Activated CD8-positive, alpha-beta T cell treated with anti-CD3 and anti-CD28 coated beads for 36 hours (primary cell): ENCODE data around the gene HSP90AB1. TPM values are rescaled to one million over a fixed set of nuclear protein-coding genes. Genes with fewer than 3 reads are reported as not detected.

Experiments used
- ATAC-seq: fragments of 200-7000 bp; cut with Tn5 transposase; one replicate; pipeline ENCODE4 v1.10.0; 2021; ENCODE audit warnings: mild to moderate bottlenecking, moderate library complexity
- CTCF ChIA-PET: fragments of 350-600 bp; sonication (Branson Sonifier 250); formaldehyde crosslinking; loops from one replicate; lab custom pipeline; 2021; ENCODE audit warnings: antibody characterized with exemption; lab: Charles Lee
- POLR2A ChIA-PET: fragments of 350-600 bp; sonication (Branson Sonifier 250); formaldehyde crosslinking; loops from one replicate; lab custom pipeline; 2021; ENCODE audit warnings: antibody characterized with exemption; lab: Charles Lee
- DNase-seq: peaks from one replicate; pipeline ENCODE4 v3.0.0-alpha.2; 2020
- H3K27ac Mint-ChIP-seq: one replicate; pipeline ENCODE4 v1.8.0; 2021; ENCODE audit warnings: mild to moderate bottlenecking, mixed read lengths
- H3K27me3 Mint-ChIP-seq: one replicate; pipeline ENCODE4 v1.8.0; 2021; ENCODE audit warnings: mixed read lengths
- H3K36me3 Mint-ChIP-seq: one replicate; pipeline ENCODE4 v1.8.0; 2021; ENCODE audit warnings: low read depth, mixed read lengths
- H3K4me1 Mint-ChIP-seq: one replicate; pipeline ENCODE4 v1.8.0; 2021; ENCODE audit warnings: low read depth, mixed read lengths
- H3K4me3 Mint-ChIP-seq: one replicate; pipeline ENCODE4 v1.8.0; 2021; ENCODE audit warnings: mild to moderate bottlenecking, moderate library complexity, mixed read lengths
- H3K9me3 Mint-ChIP-seq: one replicate; pipeline ENCODE4 v1.8.0; 2021; ENCODE audit warnings: mixed read lengths
- intact Hi-C: fragments of 100-400 bp; cut with micrococcal nuclease; formaldehyde crosslinking; loops from one replicate; pipeline ENCODE4 v1.10.0; 2022
- total RNA-seq, 2 experiments: library from RNA; stranded (reverse); gene quantifications; one replicate each; pipeline ENCODE4 v1.2.3, GENCODE V29; 2021
- TF ChIP-seq, protein P1 (sequence below): fragments of 200-600 bp; IDR thresholded peaks from one replicate; pipeline ENCODE4 v1.8.0; 2022; ENCODE audit warnings: antibody characterized with exemption, mild to moderate bottlenecking

HSP90AB1 gene
- total RNA-seq, result 1,000 to 10,000 TPM; 2,124 to 2,130 TPM

DNA sequence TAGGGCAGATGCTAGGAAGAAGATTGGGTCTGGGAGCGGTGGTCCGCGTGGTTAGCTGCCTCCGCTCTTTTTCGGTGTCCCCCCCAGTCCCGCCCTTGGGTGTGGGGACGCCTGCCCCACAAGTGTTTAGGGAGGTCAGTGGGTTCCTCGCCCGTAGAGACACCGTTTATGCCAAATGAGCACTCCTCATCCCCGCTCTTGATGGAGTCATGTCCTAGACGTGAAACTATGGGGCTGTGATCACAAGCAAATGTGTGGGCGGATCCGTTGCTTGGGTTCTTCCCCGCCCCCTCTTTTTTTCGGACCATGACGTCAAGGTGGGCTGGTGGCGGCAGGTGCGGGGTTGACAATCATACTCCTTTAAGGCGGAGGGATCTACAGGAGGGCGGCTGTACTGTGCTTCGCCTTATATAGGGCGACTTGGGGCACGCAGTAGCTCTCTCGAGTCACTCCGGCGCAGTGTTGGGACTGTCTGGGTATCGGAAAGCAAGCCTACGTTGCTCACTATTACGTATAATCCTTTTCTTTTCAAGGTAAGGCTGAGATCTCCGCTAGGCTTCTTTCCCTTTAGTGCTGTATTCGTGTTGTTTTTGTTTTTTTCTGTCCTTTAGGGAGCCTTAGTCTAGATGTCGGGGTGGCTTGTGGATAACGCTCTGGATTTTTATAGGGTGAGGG lies at the start of gene HSP90AB1:
TSS of gene HSP90AB1 (plus strand) at position 439 of the 675 bp plus-strand sequence. CDS start 1,529 bp downstream, outside the sequence.
- POLR2A ChIA-PET, result interaction anchor here (0.6 to 10.9 kb wide), 36 partner anchors 9 to 1462 kb away, joined by 3 to 486 read pairs (median 5); partner anchors contain the start of genes CDC5L, MYMX, NFKBIE and SLC29A1
- H3K27ac Mint-ChIP-seq, result peak within 1 kb of the TSS; percentile 100
- DNase-seq, result peak; percentile 99
- H3K4me3 Mint-ChIP-seq, result peak within 1 kb of the TSS; percentile 100
- intact Hi-C loops, result no loop called here
- peaks cover 39% of the 10 kb centered on the region for H3K4me1 Mint-ChIP-seq
- TF ChIP-seq, protein P1, sequence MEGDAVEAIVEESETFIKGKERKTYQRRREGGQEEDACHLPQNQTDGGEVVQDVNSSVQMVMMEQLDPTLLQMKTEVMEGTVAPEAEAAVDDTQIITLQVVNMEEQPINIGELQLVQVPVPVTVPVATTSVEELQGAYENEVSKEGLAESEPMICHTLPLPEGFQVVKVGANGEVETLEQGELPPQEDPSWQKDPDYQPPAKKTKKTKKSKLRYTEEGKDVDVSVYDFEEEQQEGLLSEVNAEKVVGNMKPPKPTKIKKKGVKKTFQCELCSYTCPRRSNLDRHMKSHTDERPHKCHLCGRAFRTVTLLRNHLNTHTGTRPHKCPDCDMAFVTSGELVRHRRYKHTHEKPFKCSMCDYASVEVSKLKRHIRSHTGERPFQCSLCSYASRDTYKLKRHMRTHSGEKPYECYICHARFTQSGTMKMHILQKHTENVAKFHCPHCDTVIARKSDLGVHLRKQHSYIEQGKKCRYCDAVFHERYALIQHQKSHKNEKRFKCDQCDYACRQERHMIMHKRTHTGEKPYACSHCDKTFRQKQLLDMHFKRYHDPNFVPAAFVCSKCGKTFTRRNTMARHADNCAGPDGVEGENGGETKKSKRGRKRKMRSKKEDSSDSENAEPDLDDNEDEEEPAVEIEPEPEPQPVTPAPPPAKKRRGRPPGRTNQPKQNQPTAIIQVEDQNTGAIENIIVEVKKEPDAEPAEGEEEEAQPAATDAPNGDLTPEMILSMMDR, result no peak
- CTCF ChIA-PET, result interaction anchor here (1.0 to 7.3 kb wide), 9 partner anchors 11 to 78 kb away, joined by 3 to 47 read pairs (median 6); partner anchors contain the start of genes SLC29A1 and SLC35B2
- H3K36me3 Mint-ChIP-seq, result peaks cover 52% of the 10 kb centered on the region
- ATAC-seq, result peak; percentile 85
- H3K9me3 Mint-ChIP-seq, result no peaks in the 10 kb centered on the region
- H3K27me3 Mint-ChIP-seq, result peaks cover 3% of the 10 kb centered on the region

DNA sequence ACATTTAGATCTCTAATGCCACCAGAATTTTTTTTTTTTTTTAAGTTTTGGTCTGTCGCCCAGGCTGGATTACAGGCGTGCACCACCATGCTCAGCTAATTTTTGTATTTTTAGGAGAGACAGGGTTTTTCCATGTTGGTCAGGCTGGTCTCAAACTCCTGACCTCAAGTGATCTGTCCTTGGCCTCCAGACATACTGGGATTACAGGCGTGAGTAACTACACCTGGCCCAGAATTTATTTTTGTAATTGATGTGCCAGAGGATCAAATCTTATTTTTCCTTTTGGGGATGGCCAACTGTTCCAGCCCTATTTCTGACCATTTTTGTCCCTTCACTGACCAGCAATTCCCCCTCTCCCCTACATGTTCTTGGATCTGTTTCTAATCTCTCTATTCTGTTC lies 48.2 kb upstream of the HSP90AB1 start:
- DNase-seq (no peak), ATAC-seq (no peak)
- H3K27ac Mint-ChIP-seq, result no peak overlapping the region
- TF ChIP-seq, protein P1, result no peak
- H3K9me3 Mint-ChIP-seq, result no peaks in the 10 kb centered on the region
- no peaks in the 10 kb centered on the region for H3K4me1 Mint-ChIP-seq
- H3K27me3 Mint-ChIP-seq, result peaks cover 2% of the 10 kb centered on the region
- ChIA-PET POLR2A (no interaction called here), CTCF (no interaction called here)
- intact Hi-C loops, result no loop called here
- no peak overlapping the region for H3K4me3 Mint-ChIP-seq
- H3K36me3 Mint-ChIP-seq, result no peaks in the 10 kb centered on the region

DNA sequence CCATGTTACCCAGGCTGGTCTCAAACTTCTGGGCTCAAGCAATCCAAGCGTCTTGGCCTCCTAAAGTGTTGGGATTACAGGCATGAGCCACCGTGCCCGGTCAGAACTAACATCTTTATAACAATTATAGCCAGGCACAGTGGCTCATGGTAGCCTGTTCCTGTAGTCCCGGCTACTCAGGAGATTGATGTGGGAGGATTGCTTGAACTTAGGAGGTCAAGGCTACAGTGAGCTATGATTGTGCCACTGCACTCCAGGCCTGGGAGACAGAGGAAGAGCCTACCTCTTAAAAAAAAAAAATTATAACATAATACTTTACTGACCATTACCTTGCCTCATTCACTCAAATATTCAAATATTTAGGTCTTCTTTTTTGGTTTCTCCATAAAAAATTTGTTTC lies 47.0 kb upstream of the HSP90AB1 start:
- ChIA-PET CTCF (no interaction called here), POLR2A (no interaction called here)
- ATAC-seq, result no peak
- Mint-ChIP-seq H3K27ac (no peak overlapping the region), H3K9me3 (no peaks in the 10 kb centered on the region), H3K27me3 (peaks cover 2% of the 10 kb centered on the region), H3K4me1 (no peaks in the 10 kb centered on the region), H3K36me3 (no peaks in the 10 kb centered on the region), H3K4me3 (no peak overlapping the region)
- TF ChIP-seq, protein P1, result no peak
- intact Hi-C loops, result no loop called here
- DNase-seq, result no peak

DNA sequence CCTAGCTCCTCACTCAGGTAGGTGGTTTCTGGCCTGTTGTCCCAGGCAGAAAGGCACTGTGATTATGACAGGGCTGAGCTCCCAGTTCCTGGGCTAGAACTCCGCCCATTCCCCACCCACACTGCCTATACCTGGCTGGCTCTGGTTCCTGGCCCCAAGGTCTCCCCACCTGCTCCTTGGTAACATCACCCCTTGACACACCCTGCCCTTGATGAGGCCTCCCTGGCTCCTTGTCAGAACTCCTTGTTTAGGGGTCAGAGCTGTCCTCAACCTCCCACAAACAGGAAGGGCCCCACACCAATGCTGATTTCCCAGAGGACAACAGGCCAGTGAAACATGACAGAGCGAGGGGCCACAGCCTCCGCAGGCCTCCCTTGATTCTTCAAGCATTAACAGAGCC lies 45.7 kb upstream of the HSP90AB1 start:
- H3K4me3 Mint-ChIP-seq, result no peak overlapping the region
- H3K27me3 Mint-ChIP-seq, result peaks cover 2% of the 10 kb centered on the region
- H3K36me3 Mint-ChIP-seq, result no peaks in the 10 kb centered on the region
- POLR2A ChIA-PET, result interaction anchor here (1.6 kb wide), 1 partner anchor 28 kb away, joined by 3 read pairs; no protein-coding TSS in a partner anchor
- no peaks in the 10 kb centered on the region for H3K4me1 Mint-ChIP-seq
- DNase-seq, result no peak
- CTCF ChIA-PET, result no interaction called here
- H3K27ac Mint-ChIP-seq, result no peak overlapping the region
- intact Hi-C loops, result no loop called here
- no peaks in the 10 kb centered on the region for H3K9me3 Mint-ChIP-seq
- ATAC-seq, result no peak
- TF ChIP-seq, protein P1, result no peak

DNA sequence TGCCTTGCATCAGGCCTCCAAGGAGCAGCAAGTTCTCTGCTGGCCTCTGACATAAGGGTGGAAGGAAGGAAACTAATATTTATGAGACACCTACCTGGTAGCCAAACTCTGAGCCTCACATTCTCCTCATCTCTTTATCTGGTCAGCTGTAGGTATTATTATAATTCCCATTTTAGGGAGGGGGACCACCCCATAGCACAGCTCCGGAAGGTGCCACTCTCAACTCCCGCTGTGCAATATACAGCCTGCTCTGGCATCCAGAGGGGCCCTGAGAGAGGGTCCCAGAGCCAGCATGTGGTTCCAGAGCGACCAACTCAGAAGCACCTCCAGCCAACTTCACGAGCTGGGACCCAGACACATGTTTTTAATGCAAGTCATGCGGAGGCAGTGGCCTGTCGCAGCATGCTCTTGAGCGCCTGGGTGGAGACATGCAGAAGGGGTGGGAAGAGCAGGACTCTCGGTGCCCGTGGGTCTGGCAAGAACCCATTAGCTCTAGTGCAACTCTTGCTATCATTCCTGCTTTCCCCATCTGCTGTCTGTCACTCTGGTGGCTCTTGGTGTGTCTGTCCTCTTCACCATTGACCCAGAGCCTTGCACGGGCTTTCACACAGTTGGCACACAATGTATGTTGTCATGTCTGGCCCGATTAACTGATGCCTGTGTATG lies 45.1 kb upstream of the HSP90AB1 start:
- no peak overlapping the region for H3K27ac Mint-ChIP-seq
- no peaks in the 10 kb centered on the region for H3K9me3 Mint-ChIP-seq
- ATAC-seq (no peak), DNase-seq (no peak)
- H3K4me3 Mint-ChIP-seq, result no peak overlapping the region
- H3K4me1 Mint-ChIP-seq, result no peaks in the 10 kb centered on the region
- H3K27me3 Mint-ChIP-seq, result peaks cover 2% of the 10 kb centered on the region
- ChIA-PET POLR2A (interaction anchor here (1.6 kb wide), 1 partner anchor 29 kb away, joined by 3 read pairs; no protein-coding TSS in a partner anchor), CTCF (no interaction called here)
- H3K36me3 Mint-ChIP-seq, result no peaks in the 10 kb centered on the region
- intact Hi-C loops, result no loop called here
- TF ChIP-seq, protein P1, result no peak
